ENCODE data around the gene POMC. TPM values are rescaled to one million over a fixed set of nuclear protein-coding genes. Genes with fewer than 3 reads are reported as not detected.
"Not testable (repeated sequence)": the region's sequence is repeated elsewhere in the genome, so short reads cannot be mapped to it uniquely, and the experiment has no call there.

Gene POMC
- total RNA-seq, 1 experiment from 2014 or later: not detected

- H3K4me1 ChIP-seq (ENCODE audit: control insufficient read depth in 1 of 2, insufficient read depth in 2 of 2, low read length in 2 of 2); H3K4me2 ChIP-seq (ENCODE audit: low read length); H3K36me3 ChIP-seq (ENCODE audit: control insufficient read depth in 1 of 2, insufficient read depth in 2 of 2, low read length in 2 of 2); RAD21 ChIA-PET (ENCODE audit: low non-redundant PET in 1 of 2, low total read pairs in 2 of 2, uncharacterized antibody in 2 of 2, unreplicated experiment in 2 of 2); POLR2A ChIA-PET; H3K9me3 ChIP-seq (ENCODE audit: control insufficient read depth in 1 of 2, insufficient read depth in 1 of 2, low read depth in 1 of 2, low read length in 2 of 2); H3K9ac ChIP-seq (ENCODE audit: low read length); intact Hi-C loops (cut with micrococcal nuclease); H3K27me3 ChIP-seq (ENCODE audit: insufficient read depth, low read length); ATAC-seq; H3K9me2 ChIP-seq (ENCODE audit: insufficient read depth); BruUV-seq (replicated peaks); DNase-seq (ENCODE audit: low read depth, low spot score); H3K79me2 ChIP-seq (ENCODE audit: insufficient read depth, low read length); H2AFZ ChIP-seq (ENCODE audit: low read depth, low read length, poor library complexity, severe bottlenecking); H3K27ac ChIP-seq (ENCODE audit: low read depth, low read length); H3K4me3 ChIP-seq (replicated peaks in 1 of 2; ENCODE audit: low read depth in 1 of 2, low read length in 2 of 2); H4K20me1 ChIP-seq (ENCODE audit: insufficient read depth): not testable (repeated sequence)
- CTCF ChIA-PET: interaction anchor here (2.4 kb wide), 1 partner anchor 165 kb away, joined by 6 read pairs; no protein-coding TSS in a partner anchor
Observed at GRCh38 chr2:25140535-25140934, 27.8 kb downstream of the POMC start.

GRCh38 chr2:25132693-25133092 is 35.7 kb downstream of the POMC start:
- intact Hi-C loops (cut with micrococcal nuclease): no loop called here
- no peaks in the 10 kb centered on the region for H3K36me3 ChIP-seq (ENCODE audit: control insufficient read depth in 1 of 2, insufficient read depth in 2 of 2, low read length in 2 of 2)
- H3K4me3 ChIP-seq (replicated peaks in 1 of 2; ENCODE audit: low read depth in 1 of 2, low read length in 2 of 2): no peak overlapping the region
- ChIA-PET POLR2A (no interaction called here), RAD21 (ENCODE audit: low non-redundant PET in 1 of 2, low total read pairs in 2 of 2, uncharacterized antibody in 2 of 2, unreplicated experiment in 2 of 2) (no interaction called here), CTCF (interaction anchor here (1.5 kb wide), 1 partner anchor 158 kb away, joined by 4 read pairs; no protein-coding TSS in a partner anchor)
- BruUV-seq (replicated peaks): no TSS peak
- H3K9ac ChIP-seq (ENCODE audit: low read length): no peak overlapping the region
- ATAC-seq: no peak
- no peaks in the 10 kb centered on the region for H3K79me2 ChIP-seq (ENCODE audit: insufficient read depth, low read length)
- no peaks in the 10 kb centered on the region for H3K9me2 ChIP-seq (ENCODE audit: insufficient read depth)
- no peak overlapping the region for H3K27ac ChIP-seq (ENCODE audit: low read depth, low read length)
- TF ChIP-seq YY1 (IDR thresholded peaks at IDR 0.05; ENCODE audit: extremely low read depth, insufficient replicate concordance, low read depth, low read length): no peak
- TF ChIP-seq EZH2phosphoT487 (IDR thresholded peaks at IDR 0.05; ENCODE audit: borderline replicate concordance): no peak
- no peak for TF ChIP-seq ZNF274 (IDR thresholded peaks at IDR 0.05; ENCODE audit: low read depth, low read length)
- no peak for TF ChIP-seq POLR2AphosphoS5 (IDR thresholded peaks at IDR 0.05; ENCODE audit: low read depth, low read length)
- TF ChIP-seq CBX3 (IDR thresholded peaks at IDR 0.05; ENCODE audit: low read depth): no peak
- TF ChIP-seq EZH2 (IDR thresholded peaks at IDR 0.05): no peak
- TF ChIP-seq, protein P1, sequence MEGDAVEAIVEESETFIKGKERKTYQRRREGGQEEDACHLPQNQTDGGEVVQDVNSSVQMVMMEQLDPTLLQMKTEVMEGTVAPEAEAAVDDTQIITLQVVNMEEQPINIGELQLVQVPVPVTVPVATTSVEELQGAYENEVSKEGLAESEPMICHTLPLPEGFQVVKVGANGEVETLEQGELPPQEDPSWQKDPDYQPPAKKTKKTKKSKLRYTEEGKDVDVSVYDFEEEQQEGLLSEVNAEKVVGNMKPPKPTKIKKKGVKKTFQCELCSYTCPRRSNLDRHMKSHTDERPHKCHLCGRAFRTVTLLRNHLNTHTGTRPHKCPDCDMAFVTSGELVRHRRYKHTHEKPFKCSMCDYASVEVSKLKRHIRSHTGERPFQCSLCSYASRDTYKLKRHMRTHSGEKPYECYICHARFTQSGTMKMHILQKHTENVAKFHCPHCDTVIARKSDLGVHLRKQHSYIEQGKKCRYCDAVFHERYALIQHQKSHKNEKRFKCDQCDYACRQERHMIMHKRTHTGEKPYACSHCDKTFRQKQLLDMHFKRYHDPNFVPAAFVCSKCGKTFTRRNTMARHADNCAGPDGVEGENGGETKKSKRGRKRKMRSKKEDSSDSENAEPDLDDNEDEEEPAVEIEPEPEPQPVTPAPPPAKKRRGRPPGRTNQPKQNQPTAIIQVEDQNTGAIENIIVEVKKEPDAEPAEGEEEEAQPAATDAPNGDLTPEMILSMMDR (IDR thresholded peaks at IDR 0.05 in 2 of 3, conservative IDR thresholded peaks at IDR 0.05 in 1 of 3; ENCODE audit: borderline replicate concordance in 1 of 3, insufficient read depth in 1 of 3, low read depth in 2 of 3, low read length in 2 of 3): no peak
- TF ChIP-seq JUND (IDR thresholded peaks at IDR 0.05): no peak
- no peak for TF ChIP-seq EGR1 (IDR thresholded peaks at IDR 0.05; ENCODE audit: low read depth)
- no peak for TF ChIP-seq ZFX (IDR thresholded peaks at IDR 0.05)
- no peak for TF ChIP-seq TCF7L2 (IDR thresholded peaks at IDR 0.05; ENCODE audit: borderline replicate concordance, extremely low read depth, insufficient read depth, insufficient read length)
- TF ChIP-seq, protein P2, sequence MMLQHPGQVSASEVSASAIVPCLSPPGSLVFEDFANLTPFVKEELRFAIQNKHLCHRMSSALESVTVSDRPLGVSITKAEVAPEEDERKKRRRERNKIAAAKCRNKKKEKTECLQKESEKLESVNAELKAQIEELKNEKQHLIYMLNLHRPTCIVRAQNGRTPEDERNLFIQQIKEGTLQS (IDR thresholded peaks at IDR 0.05): no peak
- TF ChIP-seq, protein P3, sequence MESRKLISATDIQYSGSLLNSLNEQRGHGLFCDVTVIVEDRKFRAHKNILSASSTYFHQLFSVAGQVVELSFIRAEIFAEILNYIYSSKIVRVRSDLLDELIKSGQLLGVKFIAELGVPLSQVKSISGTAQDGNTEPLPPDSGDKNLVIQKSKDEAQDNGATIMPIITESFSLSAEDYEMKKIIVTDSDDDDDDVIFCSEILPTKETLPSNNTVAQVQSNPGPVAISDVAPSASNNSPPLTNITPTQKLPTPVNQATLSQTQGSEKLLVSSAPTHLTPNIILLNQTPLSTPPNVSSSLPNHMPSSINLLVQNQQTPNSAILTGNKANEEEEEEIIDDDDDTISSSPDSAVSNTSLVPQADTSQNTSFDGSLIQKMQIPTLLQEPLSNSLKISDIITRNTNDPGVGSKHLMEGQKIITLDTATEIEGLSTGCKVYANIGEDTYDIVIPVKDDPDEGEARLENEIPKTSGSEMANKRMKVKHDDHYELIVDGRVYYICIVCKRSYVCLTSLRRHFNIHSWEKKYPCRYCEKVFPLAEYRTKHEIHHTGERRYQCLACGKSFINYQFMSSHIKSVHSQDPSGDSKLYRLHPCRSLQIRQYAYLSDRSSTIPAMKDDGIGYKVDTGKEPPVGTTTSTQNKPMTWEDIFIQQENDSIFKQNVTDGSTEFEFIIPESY (IDR thresholded peaks at IDR 0.05; ENCODE audit: extremely low read depth, insufficient replicate concordance, low read length): no peak
- no peak for TF ChIP-seq ELF1 (IDR thresholded peaks at IDR 0.05; ENCODE audit: borderline replicate concordance, low read depth)
- no peak for TF ChIP-seq CEBPB (IDR thresholded peaks at IDR 0.05; ENCODE audit: low read depth)
- TF ChIP-seq SP1 (IDR thresholded peaks at IDR 0.05; ENCODE audit: low read depth): no peak
- DNase-seq (ENCODE audit: low read depth, low spot score): no peak
- H3K4me1 ChIP-seq (ENCODE audit: control insufficient read depth in 1 of 2, insufficient read depth in 2 of 2, low read length in 2 of 2): peaks cover 0 to 3% of the 10 kb centered on the region in 2 experiments; a peak in 1 of 4 replicates
- no peaks in the 10 kb centered on the region for H4K20me1 ChIP-seq (ENCODE audit: insufficient read depth)
- no peaks in the 10 kb centered on the region for H3K9me3 ChIP-seq (ENCODE audit: control insufficient read depth in 1 of 2, insufficient read depth in 1 of 2, low read depth in 1 of 2, low read length in 2 of 2)
- H2AFZ ChIP-seq (ENCODE audit: low read depth, low read length, poor library complexity, severe bottlenecking): no peak overlapping the region
- no peak overlapping the region for H3K4me2 ChIP-seq (ENCODE audit: low read length)
- 0 out of 2 replicates have a peak, but pooled peaks cover 4% of the 10 kb centered on the region for H3K27me3 ChIP-seq (ENCODE audit: insufficient read depth, low read length)
